Measurements from ENCODE around the gene PAK1. TPM values are rescaled to one million over a fixed set of nuclear protein-coding genes. Genes with fewer than 3 reads are reported as not detected.
"Not testable (repeated sequence)": the region's sequence is repeated elsewhere in the genome, so short reads cannot be mapped to it uniquely, and the experiment has no call there.

Gene PAK1
- total RNA-seq, 1 donor from 2014 or later = 39.8 TPM

- intact Hi-C loops (cut with DNase I) = no loop called here
- Histone ChIP-seq H3K27me3 (no peaks in the 10 kb centered on the region), H3K4me1 (no peaks in the 10 kb centered on the region), H3K4me3 (no peak overlapping the region), H3K27ac (no peak overlapping the region), H3K36me3 (no peaks in the 10 kb centered on the region), H3K9me3 (no peaks in the 10 kb centered on the region)
- TF ChIP-seq CTCF (IDR thresholded peaks at IDR 0.05) = no peak
- no peak for DNase-seq (ENCODE audit: low spot score in 2 of 2)
Observed at GRCh38 chr11:77309401-77310085, 164.4 kb downstream of the PAK1 start.

GRCh38 chr11:77308838-77309237 is 165.1 kb downstream of the PAK1 start:
- H3K4me1 ChIP-seq = no peaks in the 10 kb centered on the region
- no peaks in the 10 kb centered on the region for H3K9me3 ChIP-seq
- no peak for DNase-seq (ENCODE audit: low spot score in 2 of 2)
- H3K27me3 ChIP-seq = no peaks in the 10 kb centered on the region
- no peak for TF ChIP-seq CTCF (IDR thresholded peaks at IDR 0.05)
- intact Hi-C loops (cut with DNase I) = no loop called here
- H3K36me3 ChIP-seq = no peaks in the 10 kb centered on the region
- H3K27ac ChIP-seq = no peak overlapping the region
- H3K4me3 ChIP-seq = no peak overlapping the region

GRCh38 chr11:77303328-77303727 is 170.6 kb downstream of the PAK1 start:
- intact Hi-C loops (cut with DNase I) = no loop called here
- DNase-seq (ENCODE audit: low spot score in 2 of 2) = no peak
- H3K9me3 ChIP-seq = no peaks in the 10 kb centered on the region
- H3K27me3 ChIP-seq = no peaks in the 10 kb centered on the region
- no peak overlapping the region for H3K4me3 ChIP-seq
- H3K27ac ChIP-seq = no peak overlapping the region
- no peak for TF ChIP-seq CTCF (IDR thresholded peaks at IDR 0.05)
- no peaks in the 10 kb centered on the region for H3K36me3 ChIP-seq
- no peaks in the 10 kb centered on the region for H3K4me1 ChIP-seq

- no peaks in the 10 kb centered on the region for H3K4me1 ChIP-seq
- no peaks in the 10 kb centered on the region for H3K36me3 ChIP-seq
- H3K27ac ChIP-seq = no peak overlapping the region
- intact Hi-C loops (cut with DNase I) = no loop called here
- H3K27me3 ChIP-seq = no peaks in the 10 kb centered on the region
- DNase-seq (ENCODE audit: low spot score in 2 of 2) = no peak
- no peak for TF ChIP-seq CTCF (IDR thresholded peaks at IDR 0.05)
- no peak overlapping the region for H3K4me3 ChIP-seq
- H3K9me3 ChIP-seq = no peaks in the 10 kb centered on the region
Observed at GRCh38 chr11:77302752-77303151, 171.1 kb downstream of the PAK1 start.

- no peak for TF ChIP-seq CTCF (IDR thresholded peaks at IDR 0.05)
- no peaks in the 10 kb centered on the region for H3K27me3 ChIP-seq
- DNase-seq (ENCODE audit: low spot score in 2 of 2) = no peak
- H3K9me3 ChIP-seq = no peaks in the 10 kb centered on the region
- H3K27ac ChIP-seq = no peak within 1 kb of the TSS
- intact Hi-C loops (cut with DNase I) = no loop called here
- no peaks in the 10 kb centered on the region for H3K4me1 ChIP-seq
- H3K4me3 ChIP-seq = no peak within 1 kb of the TSS
- H3K36me3 ChIP-seq = no peaks in the 10 kb centered on the region
Observed at GRCh38 chr11:77301510-77301909, 172.4 kb downstream of the PAK1 start, which contains the start of gene GDPD4. Gene GDPD4, minus strand, starts transcription at chr11:77301686. Its CDS starts 16,549 bp downstream, at chr11:77285137.

- Histone ChIP-seq H3K4me3 (no peak overlapping the region), H3K27ac (no peak overlapping the region), H3K36me3 (no peaks in the 10 kb centered on the region), H3K4me1 (no peaks in the 10 kb centered on the region), H3K27me3 (no peaks in the 10 kb centered on the region), H3K9me3 (no peaks in the 10 kb centered on the region)
- DNase-seq (ENCODE audit: low spot score in 2 of 2) = no peak
- intact Hi-C loops (cut with DNase I) = no loop called here
- TF ChIP-seq CTCF (IDR thresholded peaks at IDR 0.05) = no peak
Observed at GRCh38 chr11:77300695-77301094, 173.2 kb downstream of the PAK1 start.

- H3K9me3 ChIP-seq; DNase-seq (ENCODE audit: low spot score in 2 of 2); H3K4me3 ChIP-seq; intact Hi-C loops (cut with DNase I); H3K27ac ChIP-seq; H3K27me3 ChIP-seq; H3K4me1 ChIP-seq; H3K36me3 ChIP-seq: not testable (repeated sequence)
Observed at GRCh38 chr11:77300028-77300427, 173.9 kb downstream of the PAK1 start.
